GM12864 (cell line): ENCODE results near the gene MTMR6.

Experiments
- DNase-seq: peaks from one replicate; pipeline ENCODE4 v3.0.0-alpha.2; 2011; ENCODE audit warnings: low read depth
- H3K4me3 ChIP-seq: 2 replicates; pipeline ENCODE4 v1.5.1; 2011; ENCODE audit warnings: mild to moderate bottlenecking, low read depth, low read length, control low read depth
- CTCF ChIP-seq: IDR thresholded peaks from 2 replicates; pipeline ENCODE4 v1.5.1; 2011; ENCODE audit warnings: low read depth, mild to moderate bottlenecking, moderate library complexity, low read length, control low read depth, inconsistent platforms; ENCODE audit errors: missing control alignments

Gene MTMR6

GRCh38 chr13:25200783-25201182 is 86.5 kb downstream of the MTMR6 start:
- no peak for TF ChIP-seq CTCF

GRCh38 chr13:25198647-25199046 is 88.6 kb downstream of the MTMR6 start:
- no peak for TF ChIP-seq CTCF
- no peak for DNase-seq
- no peak overlapping the region for H3K4me3 ChIP-seq

More at GRCh38 chr13:25200783-25201182, 86.5 kb downstream of the MTMR6 start:
- no peak overlapping the region for H3K4me3 ChIP-seq
- DNase-seq: no peak

GRCh38 chr13:25196971-25197370 is 90.3 kb downstream of the MTMR6 start:
- no peak for TF ChIP-seq CTCF
- DNase-seq: no peak
- no peak overlapping the region for H3K4me3 ChIP-seq
